Left ventricle myocardium inferior (tissue), 1 donor: ENCODE data around the gene FBXO42. TPM values are rescaled to one million over a fixed set of nuclear protein-coding genes. Genes with fewer than 3 reads are reported as not detected.

Source experiments
- DNase-seq: peaks from one replicate; pipeline ENCODE4 v3.0.0-alpha.2; 2020
- H3K27ac ChIP-seq: fragments of 200-600 bp; replicated peaks from 2 replicates; pipeline ENCODE4 v1.8.0; 2021
- H3K27me3 ChIP-seq: fragments of 200-600 bp; 2 replicates; pipeline ENCODE4 v1.8.0; 2021; ENCODE audit warnings: low read depth
- H3K36me3 ChIP-seq: fragments of 200-600 bp; 2 replicates; pipeline ENCODE4 v1.8.0; 2021
- H3K4me1 ChIP-seq: fragments of 200-600 bp; 2 replicates; pipeline ENCODE4 v1.8.0; 2021
- H3K4me3 ChIP-seq: fragments of 200-600 bp; 2 replicates; pipeline ENCODE4 v1.8.0; 2021; ENCODE audit warnings: mild to moderate bottlenecking, moderate library complexity
- H3K9me3 ChIP-seq: fragments of 200-600 bp; replicated peaks from 2 replicates; pipeline ENCODE4 v1.8.0; 2021
- intact Hi-C: fragments of 100-400 bp; cut with micrococcal nuclease; formaldehyde crosslinking; loops from one replicate; pipeline ENCODE4 v1.11.0; 2022
- total RNA-seq: library from RNA; stranded (reverse); fragmentation: NEBNext Ultra II Directional; extraction: Animal tissue kit (Norgen Biotek cat#: 25700); gene quantifications from one replicate; pipeline ENCODE4 v1.2.1, GENCODE V29; 2021
- TF ChIP-seq, protein P1 (sequence below): fragments of 200-600 bp; IDR thresholded peaks from 2 replicates; pipeline ENCODE4 v1.8.0; 2021; ENCODE audit warnings: antibody characterized with exemption, mild to moderate bottlenecking, borderline replicate concordance
- donor health status: DM: no; HTN: yes; CAD: no; lungs with severe emphysema.

The FBXO42 gene
- total RNA-seq, 1 donor from 2014 or later = 18.6 TPM

DNA sequence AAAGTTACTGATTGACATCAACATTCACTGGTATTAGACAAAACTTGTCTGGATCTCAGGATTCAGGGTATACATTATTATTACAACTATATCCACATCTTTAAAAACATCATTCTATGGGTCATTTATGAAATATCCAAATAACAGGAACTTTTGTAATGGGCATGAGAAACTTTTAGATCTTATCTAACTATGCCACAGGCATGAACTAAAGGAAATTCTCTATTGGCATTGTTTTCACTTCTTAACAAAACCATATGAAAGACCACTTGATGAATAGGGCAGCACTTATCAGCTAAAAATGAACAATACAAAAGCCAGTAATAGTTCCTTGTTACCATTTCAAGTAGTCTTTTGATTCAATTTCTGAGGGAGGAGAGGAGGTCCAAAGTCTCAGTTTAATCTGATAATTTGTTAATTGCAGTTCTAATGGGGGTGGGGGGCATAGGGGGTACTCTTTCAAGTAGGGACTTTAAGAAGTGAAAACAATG, 84.5 kb downstream of the FBXO42 start:
- DNase-seq = no peak
- H3K4me3 ChIP-seq = no peak overlapping the region
- peak overlapping the region; percentile 78 for H3K27ac ChIP-seq
- H3K4me1 ChIP-seq = peaks cover 73% of the 10 kb centered on the region
- TF ChIP-seq, protein P1, sequence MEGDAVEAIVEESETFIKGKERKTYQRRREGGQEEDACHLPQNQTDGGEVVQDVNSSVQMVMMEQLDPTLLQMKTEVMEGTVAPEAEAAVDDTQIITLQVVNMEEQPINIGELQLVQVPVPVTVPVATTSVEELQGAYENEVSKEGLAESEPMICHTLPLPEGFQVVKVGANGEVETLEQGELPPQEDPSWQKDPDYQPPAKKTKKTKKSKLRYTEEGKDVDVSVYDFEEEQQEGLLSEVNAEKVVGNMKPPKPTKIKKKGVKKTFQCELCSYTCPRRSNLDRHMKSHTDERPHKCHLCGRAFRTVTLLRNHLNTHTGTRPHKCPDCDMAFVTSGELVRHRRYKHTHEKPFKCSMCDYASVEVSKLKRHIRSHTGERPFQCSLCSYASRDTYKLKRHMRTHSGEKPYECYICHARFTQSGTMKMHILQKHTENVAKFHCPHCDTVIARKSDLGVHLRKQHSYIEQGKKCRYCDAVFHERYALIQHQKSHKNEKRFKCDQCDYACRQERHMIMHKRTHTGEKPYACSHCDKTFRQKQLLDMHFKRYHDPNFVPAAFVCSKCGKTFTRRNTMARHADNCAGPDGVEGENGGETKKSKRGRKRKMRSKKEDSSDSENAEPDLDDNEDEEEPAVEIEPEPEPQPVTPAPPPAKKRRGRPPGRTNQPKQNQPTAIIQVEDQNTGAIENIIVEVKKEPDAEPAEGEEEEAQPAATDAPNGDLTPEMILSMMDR = no peak
- H3K27me3 ChIP-seq = no peaks in the 10 kb centered on the region
- intact Hi-C loops = no loop called here
- no peaks in the 10 kb centered on the region for H3K9me3 ChIP-seq
- no peaks in the 10 kb centered on the region for H3K36me3 ChIP-seq

DNA sequence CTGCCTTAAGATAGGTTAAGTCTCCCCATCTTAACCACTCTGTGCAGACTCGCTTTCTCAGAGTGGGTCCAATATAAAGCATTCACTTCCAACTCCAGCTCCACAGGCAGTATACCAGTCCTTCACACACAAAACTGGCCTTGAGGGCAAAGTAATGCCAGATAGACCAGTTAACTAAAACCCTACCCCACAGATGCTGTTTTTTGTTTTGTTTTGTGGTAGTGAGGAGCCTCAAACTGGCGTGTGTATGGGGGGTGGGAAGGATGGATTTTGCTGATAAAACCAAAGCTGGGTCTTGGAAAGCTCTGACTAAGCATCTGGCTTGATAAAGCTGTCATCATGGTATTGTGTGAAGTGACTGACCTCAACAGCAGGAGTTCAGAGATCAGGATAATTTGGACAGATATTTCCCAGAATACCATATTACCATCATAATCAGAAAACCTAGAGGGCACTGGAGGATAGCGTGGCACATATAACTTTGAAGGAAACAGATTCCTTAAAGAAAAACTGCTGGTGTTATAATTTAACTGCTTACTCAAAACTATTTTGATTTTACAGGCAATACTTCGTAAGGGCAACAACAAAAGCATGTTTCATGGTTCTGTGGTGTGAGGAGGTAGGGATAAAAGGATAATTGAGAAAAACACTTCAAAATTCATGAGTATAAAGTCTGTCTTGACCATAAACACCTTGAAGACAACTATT, 85.7 kb downstream of the FBXO42 start:
- Histone ChIP-seq H3K36me3 (no peaks in the 10 kb centered on the region), H3K4me1 (peaks cover 69% of the 10 kb centered on the region), H3K9me3 (no peaks in the 10 kb centered on the region), H3K27ac (peak overlapping the region; percentile 78), H3K27me3 (no peaks in the 10 kb centered on the region), H3K4me3 (no peak overlapping the region)
- DNase-seq = no peak
- TF ChIP-seq, protein P1 = no peak
- intact Hi-C loops = no loop called here

DNA sequence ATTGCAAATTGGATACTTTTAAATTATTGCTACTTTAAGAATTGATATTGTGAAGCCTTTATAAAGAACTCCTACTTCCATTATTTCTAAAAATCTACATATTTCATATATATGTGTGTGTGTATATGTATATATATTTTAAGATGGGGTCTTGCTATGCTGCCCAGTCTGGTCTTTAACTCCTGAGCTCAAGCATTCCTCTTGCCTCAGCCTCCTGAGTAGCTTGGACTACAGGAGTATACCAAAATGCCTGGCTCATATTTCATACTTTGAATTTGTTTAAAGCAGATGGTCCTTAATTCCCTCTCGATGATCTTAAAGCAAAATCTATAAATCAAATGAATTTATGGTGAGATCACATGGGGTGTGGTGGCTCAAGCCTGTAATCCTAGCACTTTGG, 90.2 kb downstream of the FBXO42 start:
- Histone ChIP-seq H3K9me3 (no peaks in the 10 kb centered on the region), H3K27me3 (no peaks in the 10 kb centered on the region), H3K36me3 (no peaks in the 10 kb centered on the region), H3K4me1 (peaks cover 50% of the 10 kb centered on the region), H3K27ac (no peak overlapping the region), H3K4me3 (no peak overlapping the region)
- DNase-seq = no peak
- intact Hi-C loops = no loop called here
- TF ChIP-seq, protein P1 = no peak

GRCh38 chr1:16260814-16261213, 91.5 kb downstream of the FBXO42 start:
- H3K36me3 ChIP-seq = peaks cover 8% of the 10 kb centered on the region
- DNase-seq = no peak
- H3K4me1 ChIP-seq = peaks cover 50% of the 10 kb centered on the region
- no peaks in the 10 kb centered on the region for H3K9me3 ChIP-seq
- TF ChIP-seq, protein P1 = no peak
- intact Hi-C loops = no loop called here
- no peak overlapping the region for H3K4me3 ChIP-seq
- H3K27me3 ChIP-seq = no peaks in the 10 kb centered on the region
- no peak overlapping the region for H3K27ac ChIP-seq

- intact Hi-C loops = no loop called here
- no peaks in the 10 kb centered on the region for H3K27me3 ChIP-seq
- H3K9me3 ChIP-seq = no peaks in the 10 kb centered on the region
- no peak overlapping the region for H3K4me3 ChIP-seq
- TF ChIP-seq, protein P1 = no peak
- no peak for DNase-seq
- no peak overlapping the region for H3K27ac ChIP-seq
- H3K4me1 ChIP-seq = peaks cover 52% of the 10 kb centered on the region
- peaks cover 22% of the 10 kb centered on the region for H3K36me3 ChIP-seq
These were observed 93.6 kb downstream of the FBXO42 start for GRCh38 chr1:16258591-16259135.
